HEK293 (cell line): ENCODE measurements around the gene MYL10.

ENCODE experiments used
- ZNF561 ChIP-seq: fragments of 450-650 bp; IDR thresholded peaks from 2 replicates; pipeline ENCODE4 v1.5.1; 2018; ENCODE audit warnings: missing biosample characterization, missing genetic modification characterization, borderline replicate concordance
- ZNF660 ChIP-seq: fragments of 450-650 bp; IDR thresholded peaks from 2 replicates; pipeline ENCODE4 v1.5.1; 2018; ENCODE audit warnings: missing biosample characterization, mild to moderate bottlenecking, missing genetic modification characterization

DNA sequence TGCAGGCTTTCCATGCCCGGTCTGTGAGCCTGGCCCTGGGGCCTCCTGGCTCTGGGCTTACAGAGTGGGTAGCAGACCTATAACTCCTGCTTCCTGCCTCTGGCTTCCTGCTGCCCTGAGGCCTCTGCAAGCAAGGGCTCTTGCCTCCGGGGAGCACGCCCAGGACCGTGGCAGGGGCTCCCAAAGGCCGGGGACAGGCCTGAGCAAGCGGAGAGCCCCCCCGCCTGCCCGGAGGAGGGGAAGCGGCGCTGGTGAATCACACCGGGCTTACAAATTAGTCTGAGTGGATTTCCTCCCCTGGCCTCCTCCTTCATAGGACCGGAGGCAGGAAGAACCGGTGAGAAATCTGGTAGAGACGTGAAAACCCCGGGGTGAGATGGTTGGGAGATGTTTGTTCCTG is 1.5 kb upstream of the MYL10 start:
- no peak for TF ChIP-seq ZNF561 (tag by site-specific recombination)
- TF ChIP-seq ZNF660 (tag by site-specific recombination), result no peak
